AG08396 (cell line): Measurements from ENCODE around the gene EIPR1.

ENCODE experiments used
- DNase-seq: peaks from one replicate; pipeline ENCODE4 v3.0.0; 2012; ENCODE audit warnings: low spot score, mixed read lengths

EIPR1 gene

GRCh38 chr2:3377612-3378432 lies at the start of gene EIPR1:
Gene EIPR1, minus strand, starts transcription at chr2:3377818. Its CDS starts 129 bp downstream, at chr2:3377689.
- DNase-seq: peak; percentile 98

- no peak for DNase-seq
Measured at GRCh38 chr2:3427272-3427671, 49.7 kb upstream of the EIPR1 start.

- DNase-seq: no peak
Measured at GRCh38 chr2:3426615-3427014, 49.0 kb upstream of the EIPR1 start.

- no peak for DNase-seq
Measured at GRCh38 chr2:3424171-3424795, 46.7 kb upstream of the EIPR1 start.

- DNase-seq: peak; percentile 79
Measured at GRCh38 chr2:3423492-3424170, 46.0 kb upstream of the EIPR1 start.

GRCh38 chr2:3422161-3422779 lies 44.7 kb upstream of the EIPR1 start:
- DNase-seq: no peak

- DNase-seq: no peak
Measured at GRCh38 chr2:3421580-3421979, 44.0 kb upstream of the EIPR1 start.

GRCh38 chr2:3420769-3421397 lies 43.3 kb upstream of the EIPR1 start:
- peak; percentile 26 for DNase-seq

- no peak for DNase-seq
Measured at GRCh38 chr2:3420076-3420768, 42.6 kb upstream of the EIPR1 start.

- DNase-seq: no peak
Measured at GRCh38 chr2:3418766-3419404, 41.3 kb upstream of the EIPR1 start.

- no peak for DNase-seq
Measured at GRCh38 chr2:3414133-3414860, 36.7 kb upstream of the EIPR1 start.

- no peak for DNase-seq
Measured at GRCh38 chr2:3413697-3414096, 36.1 kb upstream of the EIPR1 start.

- DNase-seq: no peak
Measured at GRCh38 chr2:3411103-3411502, 33.5 kb upstream of the EIPR1 start.

- no peak for DNase-seq
Measured at GRCh38 chr2:3409627-3410170, 32.1 kb upstream of the EIPR1 start.

- DNase-seq: no peak
Measured at GRCh38 chr2:3408781-3409180, 31.2 kb upstream of the EIPR1 start.

GRCh38 chr2:3406501-3406900 lies 28.9 kb upstream of the EIPR1 start:
- DNase-seq: no peak

- no peak for DNase-seq
Measured at GRCh38 chr2:3405876-3406275, 28.3 kb upstream of the EIPR1 start.

GRCh38 chr2:3405307-3405706 lies 27.7 kb upstream of the EIPR1 start:
- DNase-seq: no peak

- no peak for DNase-seq
Measured at GRCh38 chr2:3404349-3404894, 26.8 kb upstream of the EIPR1 start.
